HEK293 (cell line): ENCODE data around the gene PHACTR3.

ENCODE experiments used
- CTCF ChIA-PET: fragments of 350-600 bp; formaldehyde crosslinking; extraction: SDS; loops from one replicate; lab custom pipeline; 2021; ENCODE audit warnings: antibody characterized with exemption; lab: Yijun Ruan, JAX
- POLR2A ChIA-PET: fragments of 300-600 bp; formaldehyde crosslinking; extraction: SDS; loops from one replicate; lab custom pipeline; 2020; ENCODE audit warnings: antibody characterized with exemption, inconsistent platforms; lab: Yijun Ruan, JAX
- H3K27ac ChIP-seq: fragments of 200-500 bp; sonication (Bioruptor generic); 2 replicates; pipeline ENCODE4 v1.5.1; 2014; ENCODE audit warnings: low read depth, low read length, control low read depth, inconsistent platforms; ENCODE audit errors: extremely low read depth
- H3K36me3 ChIP-seq, 2 experiments: fragments of 200-500 bp in 1 of 2; sonication (Bioruptor generic) in 1 of 2; 1 replicate in 1 of 2; 2 replicates in 1 of 2; pipeline ENCODE4 v1.5.1; 2014 to 2017; ENCODE audit warnings: inconsistent platforms in 2 of 2, low read length in 2 of 2; ENCODE audit not compliant: control insufficient read depth in 2 of 2, insufficient read depth in 1 of 2
- H3K4me1 ChIP-seq: fragments of 200-500 bp; sonication (Bioruptor generic); 2 replicates; pipeline ENCODE4 v1.5.1; 2014; ENCODE audit warnings: mild to moderate bottlenecking, low read length, inconsistent platforms; ENCODE audit not compliant: control insufficient read depth, insufficient read depth
- H3K4me3 ChIP-seq: 2 replicates; pipeline ENCODE4 v1.5.1; 2011; ENCODE audit warnings: low read depth, mild to moderate bottlenecking, control low read depth, low read length, moderate library complexity
- H3K9me3 ChIP-seq: fragments of 200-500 bp; sonication (Bioruptor generic); 2 replicates; pipeline ENCODE4 v1.5.1; 2014; ENCODE audit warnings: low read depth, low read length, inconsistent platforms; ENCODE audit not compliant: control insufficient read depth, insufficient read depth
- EGR2 ChIP-seq: fragments of 450-650 bp; formaldehyde crosslinking; IDR thresholded peaks from 2 replicates; pipeline ENCODE4 v1.5.1; 2016; ENCODE audit warnings: low read depth, missing biosample characterization, missing genetic modification characterization
- ELK4 ChIP-seq: IDR thresholded peaks from 2 replicates; pipeline ENCODE4 v1.6.1; 2011; ENCODE audit warnings: mild to moderate bottlenecking, low read depth, low read length, borderline replicate concordance
- HOXC10 ChIP-seq: sonication (generic); formaldehyde crosslinking; IDR thresholded peaks from 2 replicates; pipeline ENCODE4 v1.8.1; 2023; ENCODE audit warnings: mild to moderate bottlenecking, missing genetic modification reagents
- IKZF3 ChIP-seq: fragments of 450-650 bp; IDR thresholded peaks from 2 replicates; pipeline ENCODE4 v1.5.0; 2018; ENCODE audit warnings: missing biosample characterization, mild to moderate bottlenecking, missing genetic modification characterization, moderate library complexity
- KLF1 ChIP-seq: fragments of 450-650 bp; formaldehyde crosslinking; IDR thresholded peaks from 2 replicates; pipeline ENCODE4 v1.5.1; 2016; ENCODE audit warnings: missing biosample characterization, missing genetic modification characterization
- SP7 ChIP-seq: fragments of 450-650 bp; formaldehyde crosslinking; IDR thresholded peaks from 2 replicates; pipeline ENCODE4 v1.5.1; 2016; ENCODE audit warnings: missing biosample characterization, missing genetic modification characterization
- ZBTB17 ChIP-seq: fragments of 450-650 bp; formaldehyde crosslinking; IDR thresholded peaks from 2 replicates; pipeline ENCODE4 v1.5.1; 2016; ENCODE audit warnings: missing biosample characterization, missing genetic modification characterization
- ZBTB7A ChIP-seq: fragments of 450-650 bp; formaldehyde crosslinking; IDR thresholded peaks from 2 replicates; pipeline ENCODE4 v1.5.1; 2016; ENCODE audit warnings: low read depth, missing biosample characterization, missing genetic modification characterization
- ZNF175 ChIP-seq: fragments of 450-650 bp; formaldehyde crosslinking; IDR thresholded peaks from 2 replicates; pipeline ENCODE4 v1.5.1; 2016; ENCODE audit warnings: missing biosample characterization, missing genetic modification characterization
- ZNF2 ChIP-seq: fragments of 450-650 bp; formaldehyde crosslinking; IDR thresholded peaks from 2 replicates; pipeline ENCODE4 v1.5.1; 2016; ENCODE audit warnings: missing biosample characterization, missing genetic modification characterization
- ZNF274 ChIP-seq, 2 experiments: fragments of 200-500 bp in 1 of 2; fragments of 450-650 bp in 1 of 2; sonication (Bioruptor generic) in 1 of 2; formaldehyde crosslinking in 1 of 2; IDR thresholded peaks; 2 replicates each; pipeline versions ENCODE4 v1.5.1 to v1.6.1; 2014 to 2016; ENCODE audit warnings: borderline replicate concordance in 1 of 2, inconsistent platforms in 1 of 2, low read length in 1 of 2, missing biosample characterization in 1 of 2, missing genetic modification characterization in 1 of 2
- ZNF280C ChIP-seq: fragments of 450-650 bp; formaldehyde crosslinking; IDR thresholded peaks from 2 replicates; pipeline ENCODE4 v1.5.1; 2016; ENCODE audit warnings: missing biosample characterization, missing genetic modification characterization
- ZNF311 ChIP-seq: fragments of 450-650 bp; formaldehyde crosslinking; IDR thresholded peaks from 2 replicates; pipeline ENCODE4 v1.5.1; 2017; ENCODE audit warnings: missing biosample characterization, missing genetic modification characterization, borderline replicate concordance
- ZNF350 ChIP-seq: fragments of 450-650 bp; formaldehyde crosslinking; IDR thresholded peaks from 2 replicates; pipeline ENCODE4 v1.5.0; 2017; ENCODE audit warnings: missing biosample characterization, mild to moderate bottlenecking, missing genetic modification characterization
- ZNF426 ChIP-seq: fragments of 450-650 bp; formaldehyde crosslinking; IDR thresholded peaks from 2 replicates; pipeline ENCODE4 v1.5.1; 2017; ENCODE audit warnings: missing biosample characterization, missing genetic modification characterization, mild to moderate bottlenecking, inconsistent platforms, moderate library complexity
- ZNF529 ChIP-seq: fragments of 450-650 bp; formaldehyde crosslinking; IDR thresholded peaks from 2 replicates; pipeline ENCODE4 v1.5.1; 2017; ENCODE audit warnings: missing genetic modification characterization, missing biosample characterization; ENCODE audit not compliant: insufficient replicate concordance
- ZNF548 ChIP-seq: fragments of 450-650 bp; formaldehyde crosslinking; IDR thresholded peaks from 2 replicates; pipeline ENCODE4 v1.5.1; 2016; ENCODE audit warnings: missing biosample characterization, missing genetic modification characterization
- ZNF660 ChIP-seq: fragments of 450-650 bp; IDR thresholded peaks from 2 replicates; pipeline ENCODE4 v1.5.1; 2018; ENCODE audit warnings: missing biosample characterization, mild to moderate bottlenecking, missing genetic modification characterization
- ZNF707 ChIP-seq: fragments of 450-650 bp; formaldehyde crosslinking; IDR thresholded peaks from 2 replicates; pipeline ENCODE4 v1.5.1; 2016; ENCODE audit warnings: missing biosample characterization, missing genetic modification characterization
- TF ChIP-seq, protein P1 (sequence below): fragments of 450-650 bp; formaldehyde crosslinking; IDR thresholded peaks from 2 replicates; pipeline ENCODE4 v1.5.1; 2016; ENCODE audit warnings: missing biosample characterization, missing genetic modification characterization

The PHACTR3 gene

GRCh38 chr20:59817406-59817805 lies 213.1 kb downstream of the PHACTR3 start (continued):
- TF ChIP-seq ZNF426 (tag by site-specific recombination) = no peak
- no peak for TF ChIP-seq IKZF3 (tag by site-specific recombination)
- TF ChIP-seq ZNF548 (tag by site-specific recombination) = no peak
- no peak for TF ChIP-seq SP7 (tag by site-specific recombination)
- no peak for TF ChIP-seq ZNF274 (IDR thresholded peaks at IDR 0.05; ENCODE audit: low read length)
- TF ChIP-seq ZNF274 (tag by site-specific recombination; IDR thresholded peaks at IDR 0.05; ENCODE audit: borderline replicate concordance) = no peak
- no peak for TF ChIP-seq ELK4
- TF ChIP-seq, all 188 proteins: peak for 0

DNA sequence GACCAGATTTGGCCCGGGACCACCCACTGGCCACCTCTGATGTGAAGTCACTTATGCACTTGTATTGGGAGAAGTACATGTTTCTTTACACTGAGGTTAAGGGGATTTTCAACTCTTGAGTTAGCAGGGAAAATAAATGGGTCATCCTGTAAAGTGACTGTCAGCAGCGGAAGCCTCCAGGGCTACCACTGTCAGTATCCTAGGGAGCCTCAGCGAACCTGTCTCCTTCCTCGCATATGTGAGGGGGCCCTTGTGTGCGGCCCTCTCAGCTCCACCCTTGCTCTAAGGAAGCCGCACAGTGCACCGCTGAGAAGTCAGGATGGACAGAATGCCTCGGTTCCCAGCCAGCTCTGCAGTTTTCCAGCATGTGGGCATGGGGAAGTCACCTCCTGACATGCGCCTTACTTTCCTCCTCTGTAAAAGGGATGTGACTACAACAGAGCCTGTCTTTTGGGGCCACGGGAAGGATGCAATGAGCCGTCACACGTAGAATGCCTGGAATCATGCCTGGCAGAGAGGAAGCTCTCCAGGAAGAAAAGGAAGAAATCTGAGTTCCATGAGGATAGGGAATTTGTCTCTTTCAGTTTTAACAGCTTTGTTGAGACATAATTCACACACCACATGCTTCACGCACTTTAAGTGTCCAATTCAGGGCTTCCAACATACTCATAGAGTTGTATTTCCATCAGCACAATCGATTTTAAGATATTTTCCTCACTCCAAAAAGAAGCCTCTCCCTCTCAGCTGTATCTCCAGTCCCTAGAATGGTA lies 213.7 kb downstream of the PHACTR3 start:
- Histone ChIP-seq H3K4me1 (no peaks in the 10 kb centered on the region; the same call in 1 of the 2 replicates), H3K36me3 (no peaks in the 10 kb centered on the region), H3K4me3 (no peak overlapping the region), H3K9me3 (no peaks in the 10 kb centered on the region), H3K27ac (no peak overlapping the region)
- ChIA-PET POLR2A (no interaction called here), CTCF (no interaction called here)
- TF ChIP-seq ZBTB7A (tag by site-specific recombination) = no peak
- no peak for TF ChIP-seq ZNF529 (tag by site-specific recombination)
- TF ChIP-seq, protein P1, sequence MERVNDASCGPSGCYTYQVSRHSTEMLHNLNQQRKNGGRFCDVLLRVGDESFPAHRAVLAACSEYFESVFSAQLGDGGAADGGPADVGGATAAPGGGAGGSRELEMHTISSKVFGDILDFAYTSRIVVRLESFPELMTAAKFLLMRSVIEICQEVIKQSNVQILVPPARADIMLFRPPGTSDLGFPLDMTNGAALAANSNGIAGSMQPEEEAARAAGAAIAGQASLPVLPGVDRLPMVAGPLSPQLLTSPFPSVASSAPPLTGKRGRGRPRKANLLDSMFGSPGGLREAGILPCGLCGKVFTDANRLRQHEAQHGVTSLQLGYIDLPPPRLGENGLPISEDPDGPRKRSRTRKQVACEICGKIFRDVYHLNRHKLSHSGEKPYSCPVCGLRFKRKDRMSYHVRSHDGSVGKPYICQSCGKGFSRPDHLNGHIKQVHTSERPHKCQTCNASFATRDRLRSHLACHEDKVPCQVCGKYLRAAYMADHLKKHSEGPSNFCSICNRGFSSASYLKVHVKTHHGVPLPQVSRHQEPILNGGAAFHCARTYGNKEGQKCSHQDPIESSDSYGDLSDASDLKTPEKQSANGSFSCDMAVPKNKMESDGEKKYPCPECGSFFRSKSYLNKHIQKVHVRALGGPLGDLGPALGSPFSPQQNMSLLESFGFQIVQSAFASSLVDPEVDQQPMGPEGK = no peak
- TF ChIP-seq KLF1 (tag by site-specific recombination) = no peak
- TF ChIP-seq ZNF350 (tag by site-specific recombination) = no peak
- TF ChIP-seq EGR2 (tag by site-specific recombination) = no peak
- no peak for TF ChIP-seq ZNF426 (tag by site-specific recombination)
- TF ChIP-seq ZNF280C = no peak
- TF ChIP-seq ZNF707 (tag by site-specific recombination) = no peak
- no peak for TF ChIP-seq ZNF2 (tag by site-specific recombination)
- TF ChIP-seq HOXC10 (CRISPR knock-in tag) = no peak
- TF ChIP-seq ZNF175 (tag by site-specific recombination) = no peak
- TF ChIP-seq ZNF311 = no peak
- no peak for TF ChIP-seq ZBTB17
- no peak for TF ChIP-seq ZNF660
